PFSK-1 (cell line): ENCODE measurements around the gene GNB5.

Experiments
- FOXP2 ChIP-seq: optimal IDR thresholded peaks from 2 replicates; pipeline ENCODE3; 2011; ENCODE audit warnings: borderline replicate concordance, control low read depth, inconsistent platforms; ENCODE audit not compliant: insufficient read depth; ENCODE audit errors: extremely low read length, extremely low read depth
- POLR2AphosphoS5 ChIP-seq: IDR thresholded peaks from 2 replicates; pipeline ENCODE4 v1.6.1; 2012; ENCODE audit warnings: low read depth, mild to moderate bottlenecking, control low read depth, low read length, moderate library complexity
- SIN3A ChIP-seq: IDR thresholded peaks from 2 replicates; pipeline ENCODE4 v1.6.1; 2012; ENCODE audit warnings: mild to moderate bottlenecking, low read length, moderate library complexity, borderline replicate concordance; ENCODE audit not compliant: insufficient read depth
- TAF1 ChIP-seq: IDR thresholded peaks from 2 replicates; pipeline ENCODE4 v1.6.1; 2012; ENCODE audit warnings: low read length, control low read depth, borderline replicate concordance; ENCODE audit not compliant: insufficient read depth
- TF ChIP-seq, protein P1 (sequence below), 2 experiments: IDR thresholded peaks; 2 replicates each; pipeline versions ENCODE4 v1.6.1 to v1.8.0; 2011 to 2012; ENCODE audit warnings: low read depth in 2 of 2, low read length in 2 of 2, control low read depth in 1 of 2, inconsistent platforms in 1 of 2, mild to moderate bottlenecking in 1 of 2, moderate library complexity in 1 of 2; ENCODE audit not compliant: insufficient read depth in 1 of 2

Gene GNB5

GRCh38 chr15:52106641-52107040 is 84.6 kb downstream of the GNB5 start:
- TF ChIP-seq, protein P1, sequence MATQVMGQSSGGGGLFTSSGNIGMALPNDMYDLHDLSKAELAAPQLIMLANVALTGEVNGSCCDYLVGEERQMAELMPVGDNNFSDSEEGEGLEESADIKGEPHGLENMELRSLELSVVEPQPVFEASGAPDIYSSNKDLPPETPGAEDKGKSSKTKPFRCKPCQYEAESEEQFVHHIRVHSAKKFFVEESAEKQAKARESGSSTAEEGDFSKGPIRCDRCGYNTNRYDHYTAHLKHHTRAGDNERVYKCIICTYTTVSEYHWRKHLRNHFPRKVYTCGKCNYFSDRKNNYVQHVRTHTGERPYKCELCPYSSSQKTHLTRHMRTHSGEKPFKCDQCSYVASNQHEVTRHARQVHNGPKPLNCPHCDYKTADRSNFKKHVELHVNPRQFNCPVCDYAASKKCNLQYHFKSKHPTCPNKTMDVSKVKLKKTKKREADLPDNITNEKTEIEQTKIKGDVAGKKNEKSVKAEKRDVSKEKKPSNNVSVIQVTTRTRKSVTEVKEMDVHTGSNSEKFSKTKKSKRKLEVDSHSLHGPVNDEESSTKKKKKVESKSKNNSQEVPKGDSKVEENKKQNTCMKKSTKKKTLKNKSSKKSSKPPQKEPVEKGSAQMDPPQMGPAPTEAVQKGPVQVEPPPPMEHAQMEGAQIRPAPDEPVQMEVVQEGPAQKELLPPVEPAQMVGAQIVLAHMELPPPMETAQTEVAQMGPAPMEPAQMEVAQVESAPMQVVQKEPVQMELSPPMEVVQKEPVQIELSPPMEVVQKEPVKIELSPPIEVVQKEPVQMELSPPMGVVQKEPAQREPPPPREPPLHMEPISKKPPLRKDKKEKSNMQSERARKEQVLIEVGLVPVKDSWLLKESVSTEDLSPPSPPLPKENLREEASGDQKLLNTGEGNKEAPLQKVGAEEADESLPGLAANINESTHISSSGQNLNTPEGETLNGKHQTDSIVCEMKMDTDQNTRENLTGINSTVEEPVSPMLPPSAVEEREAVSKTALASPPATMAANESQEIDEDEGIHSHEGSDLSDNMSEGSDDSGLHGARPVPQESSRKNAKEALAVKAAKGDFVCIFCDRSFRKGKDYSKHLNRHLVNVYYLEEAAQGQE (IDR thresholded peaks at IDR 0.05; ENCODE audit: insufficient read depth in 1 of 2, low read depth in 2 of 2, low read length in 2 of 2): no peak
- no peak for TF ChIP-seq TAF1
- TF ChIP-seq SIN3A: no peak
- TF ChIP-seq FOXP2: no peak
- no peak for TF ChIP-seq POLR2AphosphoS5

DNA sequence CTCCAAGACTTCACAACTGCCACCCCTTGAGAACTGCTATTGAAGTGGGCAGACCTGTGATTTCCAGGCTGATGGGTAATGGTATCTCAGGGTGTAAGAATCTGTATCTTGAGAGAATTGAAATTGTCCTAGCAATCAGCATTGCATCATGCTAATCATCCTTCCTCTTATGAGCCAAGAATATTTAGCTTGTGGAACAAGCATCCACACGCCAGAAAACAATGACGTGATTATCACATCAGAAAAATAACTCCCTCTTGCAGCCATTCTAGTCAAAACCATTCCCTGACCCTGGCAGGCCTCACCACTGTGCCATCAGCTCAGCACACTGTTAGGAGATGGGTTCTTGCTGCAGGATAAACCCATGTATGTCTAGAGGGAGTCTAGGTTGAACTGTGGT is 85.3 kb downstream of the GNB5 start:
- TF ChIP-seq FOXP2 (no peak), POLR2AphosphoS5 (no peak), SIN3A (no peak), TAF1 (no peak)
- TF ChIP-seq, protein P1 (IDR thresholded peaks at IDR 0.05; ENCODE audit: insufficient read depth in 1 of 2, low read depth in 2 of 2, low read length in 2 of 2): no peak

GRCh38 chr15:52104532-52105004 is 86.6 kb downstream of the GNB5 start:
- TF ChIP-seq POLR2AphosphoS5 (no peak), TAF1 (no peak), FOXP2 (no peak), SIN3A (no peak)
- TF ChIP-seq, protein P1 (IDR thresholded peaks at IDR 0.05; ENCODE audit: insufficient read depth in 1 of 2, low read depth in 2 of 2, low read length in 2 of 2): no peak

- TF ChIP-seq, protein P1 (IDR thresholded peaks at IDR 0.05; ENCODE audit: insufficient read depth in 1 of 2, low read depth in 2 of 2, low read length in 2 of 2): 0 out of 4 replicates have a peak, but pooled peaks of 1 of the 2 experiments have one; percentile 45
- TF ChIP-seq POLR2AphosphoS5 (no peak), SIN3A (no peak; the same call in 1 of the 2 replicates), FOXP2 (peak; percentile 75), TAF1 (peak; percentile 45; the same call in 1 of the 2 replicates)
These were observed 87.7 kb downstream of the GNB5 start for GRCh38 chr15:52103217-52104207.
